ENCODE results near the gene CHRNA5. TPM values are rescaled to one million over a fixed set of nuclear protein-coding genes. Genes with fewer than 3 reads are reported as not detected.

Gene CHRNA5
- total and polyA plus RNA-seq, 2 experiments from 2014 or later: 1.1 to 3.1 TPM

- Histone ChIP-seq H3K4me2 (no peak overlapping the region), H3K36me3 (replicated peaks; ENCODE audit: insufficient read depth, low read depth) (no peaks in the 10 kb centered on the region), H4K20me1 (ENCODE audit: insufficient read depth, poor library complexity, severe bottlenecking) (no peaks in the 10 kb centered on the region), H2AFZ (no peak overlapping the region), H3K4me3 (no peak overlapping the region), H3K4me1 (ENCODE audit: insufficient read depth) (no peaks in the 10 kb centered on the region), H3K9me3 (ENCODE audit: low read depth) (no peaks in the 10 kb centered on the region), H3K27ac (no peak overlapping the region), H3K27me3 (peaks cover 22% of the 10 kb centered on the region), H3K79me2 (no peaks in the 10 kb centered on the region), H3K9me2 (replicated peaks; ENCODE audit: insufficient read depth) (no peaks in the 10 kb centered on the region)
- no peak for DNase-seq (ENCODE audit: low spot score)
- no peak for TF ChIP-seq CTCF (IDR thresholded peaks at IDR 0.05; ENCODE audit: poor library complexity)
- TF ChIP-seq EZH2phosphoT487 (IDR thresholded peaks at IDR 0.05; ENCODE audit: low read depth, severe bottlenecking, unreplicated experiment): no peak
- no peak for TF ChIP-seq EZH2 (IDR thresholded peaks at IDR 0.05; ENCODE audit: borderline replicate concordance)
- 96% methylated on average over 28 of the region's 29 CpGs for WGBS (ENCODE audit: low lambda C conversion rate, missing lambda C conversion rate)
Measured at GRCh38 chr15:78629031-78629715, 63.9 kb downstream of the CHRNA5 start.

GRCh38 chr15:78629716-78630065 lies 64.4 kb downstream of the CHRNA5 start:
- no peak overlapping the region for H3K4me3 ChIP-seq
- TF ChIP-seq CTCF (IDR thresholded peaks at IDR 0.05; ENCODE audit: poor library complexity): no peak
- no peak for TF ChIP-seq EZH2phosphoT487 (IDR thresholded peaks at IDR 0.05; ENCODE audit: low read depth, severe bottlenecking, unreplicated experiment)
- TF ChIP-seq EZH2 (IDR thresholded peaks at IDR 0.05; ENCODE audit: borderline replicate concordance): no peak
- WGBS (ENCODE audit: low lambda C conversion rate, missing lambda C conversion rate): 96% methylated on average over 12 of the region's 12 CpGs

GRCh38 chr15:78630886-78631633 lies 65.7 kb downstream of the CHRNA5 start:
- H3K27ac ChIP-seq: no peak overlapping the region
- no peak overlapping the region for H3K4me2 ChIP-seq
- 85% methylated on average over 9 of the region's 9 CpGs for WGBS (ENCODE audit: low lambda C conversion rate, missing lambda C conversion rate)
- H3K27me3 ChIP-seq: peaks cover 21% of the 10 kb centered on the region
- no peaks in the 10 kb centered on the region for H3K9me3 ChIP-seq (ENCODE audit: low read depth)
- H2AFZ ChIP-seq: no peak overlapping the region
- H3K4me1 ChIP-seq (ENCODE audit: insufficient read depth): no peaks in the 10 kb centered on the region
- H3K9me2 ChIP-seq (replicated peaks; ENCODE audit: insufficient read depth): no peaks in the 10 kb centered on the region
- TF ChIP-seq EZH2 (IDR thresholded peaks at IDR 0.05; ENCODE audit: borderline replicate concordance) (no peak), EZH2phosphoT487 (IDR thresholded peaks at IDR 0.05; ENCODE audit: low read depth, severe bottlenecking, unreplicated experiment) (no peak), CTCF (IDR thresholded peaks at IDR 0.05; ENCODE audit: poor library complexity) (no peak)
- no peak for DNase-seq (ENCODE audit: low spot score)
- H3K79me2 ChIP-seq: no peaks in the 10 kb centered on the region
- no peaks in the 10 kb centered on the region for H4K20me1 ChIP-seq (ENCODE audit: insufficient read depth, poor library complexity, severe bottlenecking)
- H3K4me3 ChIP-seq: no peak overlapping the region
- H3K36me3 ChIP-seq (replicated peaks; ENCODE audit: insufficient read depth, low read depth): no peaks in the 10 kb centered on the region

More at GRCh38 chr15:78629716-78630065, 64.4 kb downstream of the CHRNA5 start:
- H3K4me1 ChIP-seq (ENCODE audit: insufficient read depth): no peaks in the 10 kb centered on the region
- no peaks in the 10 kb centered on the region for H3K79me2 ChIP-seq
- no peaks in the 10 kb centered on the region for H3K9me2 ChIP-seq (replicated peaks; ENCODE audit: insufficient read depth)
- no peak overlapping the region for H3K27ac ChIP-seq
- H4K20me1 ChIP-seq (ENCODE audit: insufficient read depth, poor library complexity, severe bottlenecking): no peaks in the 10 kb centered on the region
- H3K27me3 ChIP-seq: peaks cover 22% of the 10 kb centered on the region
- no peaks in the 10 kb centered on the region for H3K9me3 ChIP-seq (ENCODE audit: low read depth)
- H3K4me2 ChIP-seq: no peak overlapping the region
- DNase-seq (ENCODE audit: low spot score): no peak
- H2AFZ ChIP-seq: no peak overlapping the region
- no peaks in the 10 kb centered on the region for H3K36me3 ChIP-seq (replicated peaks; ENCODE audit: insufficient read depth, low read depth)

Data from hepatocyte (in vitro differentiated cells).